Breast epithelium (tissue), 4 donors: Measurements from ENCODE around the gene SNCB. TPM values are rescaled to one million over a fixed set of nuclear protein-coding genes. Genes with fewer than 3 reads are reported as not detected.

ENCODE experiments used
- DNase-seq, 2 donors: peaks; one replicate each; pipeline ENCODE4 v3.0.0-alpha.2; 2019; ENCODE audit warnings: low spot score in 2 of 2
- H3K27ac ChIP-seq, 2 donors: fragments of 200-600 bp; sonication (generic) in 1 of 2; one replicate each; pipeline ENCODE4 v1.5.1; 2016 to 2019; ENCODE audit warnings: mild to moderate bottlenecking in 1 of 2
- H3K27me3 ChIP-seq, 2 donors: fragments of 200-600 bp; sonication (generic) in 1 of 2; one replicate each; pipeline versions ENCODE4 v1.5.1 to v1.6.0; 2017 to 2019; ENCODE audit warnings: control low read depth in 1 of 2, mild to moderate bottlenecking in 1 of 2
- H3K36me3 ChIP-seq: fragments of 200-600 bp; one replicate; pipeline ENCODE4 v1.5.1; 2019
- H3K4me1 ChIP-seq, 2 donors: fragments of 200-600 bp; sonication (generic); one replicate each; pipeline ENCODE4 v1.5.1; 2016 to 2019; ENCODE audit warnings: control low read depth in 1 of 2
- H3K4me3 ChIP-seq, 3 donors: fragments of 200-600 bp; sonication (generic); 1 replicate in 2 of 3; 2 replicates in 1 of 3; pipeline ENCODE4 v1.5.1; 2016 to 2019; ENCODE audit warnings: mild to moderate bottlenecking in 3 of 3, moderate library complexity in 2 of 3
- H3K9me3 ChIP-seq, 2 donors: fragments of 200-600 bp; sonication (generic) in 1 of 2; one replicate each; pipeline ENCODE4 v1.5.1; 2016 to 2019; ENCODE audit warnings: control low read depth in 1 of 2
- CTCF ChIP-seq, 3 donors: fragments of 450-650 bp; IDR thresholded peaks; one replicate each; pipeline ENCODE4 v1.5.1; 2016 to 2017; ENCODE audit warnings: antibody characterized with exemption in 3 of 3, mild to moderate bottlenecking in 3 of 3, moderate library complexity in 3 of 3
- POLR2A ChIP-seq: fragments of 450-650 bp; IDR thresholded peaks from one replicate; pipeline ENCODE4 v1.6.1; 2016; ENCODE audit warnings: antibody characterized with exemption, mild to moderate bottlenecking, moderate library complexity
- POLR2AphosphoS5 ChIP-seq, 3 donors: sonication (generic); formaldehyde crosslinking; IDR thresholded peaks; one replicate each; pipeline ENCODE4 v1.6.1; 2017; ENCODE audit warnings: antibody characterized with exemption in 3 of 3
- intact Hi-C: fragments of 100-400 bp; cut with DNase I; formaldehyde crosslinking; loops from one replicate; pipeline ENCODE4 v1.15.1; 2023; ENCODE audit warnings: low total_unique reads
- total RNA-seq, 3 donors: library from RNA; depleted of rRNA; stranded (reverse); fragments of >200 nt; gene quantifications; one replicate each; pipeline ENCODE4 v1.1.0, GENCODE V29; 2016

The SNCB gene
- total RNA-seq, 3 donors from 2014 or later, result not detected

GRCh38 chr5:176664886-176665285 lies 34.6 kb upstream of the SNCB start:
- H3K27me3 ChIP-seq, result peaks cover 0 to 32% of the 10 kb centered on the region in 2 donors
- no peak for TF ChIP-seq POLR2AphosphoS5 (IDR thresholded peaks at IDR 0.05)
- TF ChIP-seq CTCF (IDR thresholded peaks at IDR 0.05), result no peak
- no peak for TF ChIP-seq POLR2A
- intact Hi-C loops, result no loop called here

GRCh38 chr5:176664479-176664878 lies 34.1 kb upstream of the SNCB start:
- TF ChIP-seq POLR2A, result no peak
- TF ChIP-seq POLR2AphosphoS5 (IDR thresholded peaks at IDR 0.05), result no peak
- no peak for TF ChIP-seq CTCF (IDR thresholded peaks at IDR 0.05)
- Histone ChIP-seq H3K4me1 (no peaks in the 10 kb centered on the region), H3K4me3 (no peak overlapping the region), H3K27me3 (peaks cover 0 to 32% of the 10 kb centered on the region in 2 donors), H3K27ac (no peak overlapping the region), H3K36me3 (no peaks in the 10 kb centered on the region), H3K9me3 (no peaks in the 10 kb centered on the region)
- DNase-seq, result no peak
- intact Hi-C loops, result no loop called here

More at GRCh38 chr5:176664886-176665285, 34.6 kb upstream of the SNCB start:
- Histone ChIP-seq H3K4me1 (no peaks in the 10 kb centered on the region), H3K9me3 (no peaks in the 10 kb centered on the region), H3K4me3 (no peak overlapping the region), H3K36me3 (no peaks in the 10 kb centered on the region), H3K27ac (no peak overlapping the region)
- no peak for DNase-seq

- Histone ChIP-seq H3K27me3 (peaks cover 0 to 26% of the 10 kb centered on the region in 2 donors), H3K4me1 (no peaks in the 10 kb centered on the region), H3K27ac (no peak overlapping the region), H3K4me3 (no peak overlapping the region), H3K36me3 (no peaks in the 10 kb centered on the region), H3K9me3 (no peaks in the 10 kb centered on the region)
- intact Hi-C loops, result no loop called here
- no peak for TF ChIP-seq POLR2AphosphoS5 (IDR thresholded peaks at IDR 0.05)
- no peak for TF ChIP-seq POLR2A
- no peak for TF ChIP-seq CTCF (IDR thresholded peaks at IDR 0.05)
- DNase-seq, result no peak
Observed at GRCh38 chr5:176663566-176663965, 33.2 kb upstream of the SNCB start.

GRCh38 chr5:176662371-176663333 lies 32.3 kb upstream of the SNCB start:
- Histone ChIP-seq H3K27ac (no peak overlapping the region), H3K36me3 (no peaks in the 10 kb centered on the region), H3K9me3 (no peaks in the 10 kb centered on the region), H3K4me3 (no peak overlapping the region), H3K4me1 (no peaks in the 10 kb centered on the region), H3K27me3 (peaks cover 0 to 24% of the 10 kb centered on the region in 2 donors)
- no peak for DNase-seq
- intact Hi-C loops, result no loop called here
- TF ChIP-seq POLR2AphosphoS5 (IDR thresholded peaks at IDR 0.05) (no peak), POLR2A (no peak), CTCF (IDR thresholded peaks at IDR 0.05) (no peak)

GRCh38 chr5:176661676-176662075 lies 31.3 kb upstream of the SNCB start:
- no peaks in the 10 kb centered on the region for H3K9me3 ChIP-seq
- no peaks in the 10 kb centered on the region for H3K36me3 ChIP-seq
- H3K4me1 ChIP-seq, result no peaks in the 10 kb centered on the region
- TF ChIP-seq POLR2A, result no peak
- no peak for TF ChIP-seq CTCF (IDR thresholded peaks at IDR 0.05)
- TF ChIP-seq POLR2AphosphoS5 (IDR thresholded peaks at IDR 0.05), result no peak
- no peak for DNase-seq
- no peak overlapping the region for H3K4me3 ChIP-seq
- intact Hi-C loops, result no loop called here
- peaks cover 0 to 24% of the 10 kb centered on the region in 2 donors for H3K27me3 ChIP-seq
- no peak overlapping the region for H3K27ac ChIP-seq
